Inflammatory macrophage treated with lipopolysaccharide for 1 hour (primary cell): ENCODE data around the gene SCUBE1.

Experiments
- DNase-seq, 2 donors: peaks; one replicate each; pipeline ENCODE4 v3.0.0-alpha.2; 2020 to 2022

SCUBE1 gene

DNA sequence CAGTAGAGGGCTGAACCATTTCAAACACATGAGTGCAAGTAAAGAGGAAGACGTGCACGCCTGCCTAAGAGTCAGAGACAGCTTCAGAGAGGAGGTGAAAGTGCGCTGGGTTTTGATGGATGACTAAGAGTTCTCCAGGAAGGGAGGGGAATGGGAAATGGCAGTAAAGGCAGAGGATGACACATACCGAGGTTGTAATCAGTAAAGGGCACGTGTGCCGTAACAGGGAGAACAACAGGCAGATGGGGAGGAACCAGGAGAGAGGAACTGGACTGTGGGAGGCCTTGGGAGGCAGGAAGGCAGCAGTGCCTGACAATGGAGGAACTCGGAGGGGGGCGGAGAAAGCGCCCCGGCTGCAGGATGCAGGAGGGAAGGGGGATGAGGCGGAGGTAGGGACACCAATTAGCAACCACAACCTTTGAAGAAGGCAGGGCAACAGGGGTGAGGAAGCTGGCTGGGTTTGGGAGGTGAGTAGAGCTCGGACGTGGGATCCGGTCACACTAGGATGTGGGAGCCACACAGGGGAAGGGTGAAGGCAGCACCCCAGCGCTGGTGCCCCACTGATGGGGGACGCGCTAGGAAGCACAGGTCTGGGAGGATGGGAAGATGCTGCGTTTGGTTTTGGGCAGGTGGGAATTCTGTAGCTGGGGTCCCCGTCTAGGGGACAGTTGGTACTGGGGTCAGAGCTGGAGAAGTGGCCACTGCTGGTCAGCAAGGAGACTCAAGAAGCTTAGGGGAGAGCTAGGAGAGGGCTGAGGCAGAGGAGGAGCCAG, 67.4 kb downstream of the SCUBE1 start:
- DNase-seq, result peak; percentile 65 to 82

DNA sequence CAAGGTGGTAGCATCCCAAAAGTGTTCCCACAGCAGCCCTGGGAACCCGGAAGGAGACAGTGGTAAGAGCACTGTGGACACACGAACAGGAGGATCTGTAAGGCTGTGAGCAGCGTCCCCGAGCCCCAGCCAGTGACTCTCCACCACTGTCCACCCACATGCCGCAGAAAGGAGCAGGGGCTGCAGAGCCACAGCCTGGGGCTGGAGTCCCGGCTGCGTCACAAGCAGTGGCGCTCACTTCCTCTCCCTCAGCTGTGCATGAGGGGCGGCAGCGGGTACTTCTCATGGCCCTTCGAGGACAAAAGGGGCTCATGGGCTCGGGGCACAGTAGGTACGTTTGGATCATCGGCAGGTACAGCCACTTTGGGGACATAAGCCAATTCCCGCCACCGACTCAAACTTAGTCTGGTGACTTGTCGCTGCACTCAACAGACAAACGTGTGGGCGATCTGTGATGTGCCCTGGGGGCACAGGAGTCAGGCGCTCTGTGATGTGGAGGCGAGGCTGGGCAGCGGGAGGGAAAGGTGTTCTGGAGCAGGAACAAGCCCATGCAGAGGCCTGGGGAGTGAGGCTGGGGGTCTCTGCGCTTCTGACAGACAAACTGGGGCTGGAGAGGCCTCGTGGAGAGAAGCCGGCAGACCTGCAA, 68.5 kb downstream of the SCUBE1 start:
- DNase-seq, result no peak

DNA sequence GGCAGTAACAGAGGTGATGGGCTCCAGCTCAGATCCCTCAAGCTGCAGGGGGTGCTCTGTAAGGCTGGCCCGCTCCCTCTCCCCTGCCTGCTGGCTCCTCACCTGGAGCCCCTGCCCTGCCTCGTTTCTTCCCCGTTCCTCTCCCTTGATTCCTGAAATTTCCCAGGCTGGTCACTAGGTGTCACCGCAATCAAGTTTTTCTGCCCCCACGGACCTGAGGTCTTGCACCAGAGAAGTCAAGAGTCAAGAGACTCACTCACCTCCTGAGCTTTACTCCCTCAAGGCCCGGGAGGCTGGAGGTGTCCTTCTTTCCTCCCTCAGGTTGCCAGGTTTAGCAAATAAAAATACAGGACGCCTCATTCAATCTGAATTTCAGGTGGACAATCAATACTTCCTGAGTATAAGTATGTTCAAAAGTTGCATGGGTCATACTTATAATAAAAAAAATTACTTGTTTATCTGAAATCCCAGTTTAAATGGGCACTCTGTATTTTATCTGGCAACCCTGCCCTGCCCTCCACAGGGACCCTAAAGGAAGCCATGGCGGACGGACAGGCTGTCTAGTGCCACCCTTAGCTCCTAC, 69.2 kb downstream of the SCUBE1 start:
- peak; percentile 47 to 70 for DNase-seq

DNA sequence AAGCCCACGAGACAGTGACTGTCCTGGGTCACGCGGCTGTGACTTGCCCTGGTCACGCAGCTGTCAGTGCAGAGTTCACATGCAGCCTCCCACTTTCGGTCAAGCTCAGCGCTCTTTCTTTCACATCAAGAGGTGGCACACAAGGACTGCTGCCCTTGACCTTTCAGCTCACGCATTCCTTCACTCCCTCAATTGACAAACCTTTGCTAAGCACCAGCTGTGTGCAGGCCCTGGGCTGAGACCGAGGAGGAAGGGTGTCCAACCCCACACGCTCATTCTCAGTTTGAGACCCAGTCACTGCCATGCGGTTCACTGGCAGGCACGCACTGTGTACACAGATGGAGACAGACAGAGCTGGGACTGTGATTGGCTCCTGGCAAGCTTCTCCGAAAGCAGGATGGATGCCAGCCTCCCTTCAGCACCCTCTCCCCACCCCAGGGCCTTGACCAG, 70.3 kb downstream of the SCUBE1 start:
- no peak for DNase-seq

DNA sequence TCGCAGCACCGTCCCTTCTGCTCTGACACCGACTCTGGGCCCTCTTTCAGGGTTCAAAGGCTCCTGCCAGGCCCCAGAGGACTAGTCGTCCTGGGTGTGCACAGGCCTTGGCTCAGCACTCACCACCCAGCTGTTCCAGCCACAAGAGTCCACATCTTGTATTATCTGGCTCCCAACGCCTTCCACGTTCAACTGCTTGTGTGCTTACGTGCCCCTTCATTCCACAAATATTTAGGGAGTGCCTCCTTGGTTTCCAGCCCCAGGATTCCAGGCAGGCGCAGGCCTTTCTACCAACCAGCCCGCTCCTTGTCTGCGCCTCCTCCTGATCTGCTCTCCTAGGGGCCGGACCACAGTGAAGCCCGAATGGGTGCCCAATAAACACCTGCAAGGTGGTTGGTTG, 70.9 kb downstream of the SCUBE1 start:
- no peak for DNase-seq

DNA sequence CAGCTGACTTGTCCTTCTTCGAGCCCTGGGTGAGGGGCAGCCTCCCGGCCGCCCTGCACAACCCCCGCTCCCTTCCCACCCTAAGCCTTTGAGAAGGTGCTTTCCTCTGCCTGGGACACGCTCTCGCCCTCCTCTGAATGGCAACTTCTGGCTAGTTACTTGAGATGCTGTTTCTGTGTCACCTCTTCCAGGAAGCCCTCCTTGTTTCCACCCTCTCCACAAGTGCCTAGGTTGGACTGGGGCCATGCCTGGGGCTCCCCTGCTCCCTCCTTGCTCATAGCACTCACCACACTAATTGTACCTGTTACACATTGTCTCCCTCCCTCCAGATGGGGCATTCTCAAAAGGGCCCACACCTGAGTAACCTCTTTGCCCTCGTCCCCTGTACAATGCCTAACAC, 72.2 kb downstream of the SCUBE1 start:
- no peak for DNase-seq

DNA sequence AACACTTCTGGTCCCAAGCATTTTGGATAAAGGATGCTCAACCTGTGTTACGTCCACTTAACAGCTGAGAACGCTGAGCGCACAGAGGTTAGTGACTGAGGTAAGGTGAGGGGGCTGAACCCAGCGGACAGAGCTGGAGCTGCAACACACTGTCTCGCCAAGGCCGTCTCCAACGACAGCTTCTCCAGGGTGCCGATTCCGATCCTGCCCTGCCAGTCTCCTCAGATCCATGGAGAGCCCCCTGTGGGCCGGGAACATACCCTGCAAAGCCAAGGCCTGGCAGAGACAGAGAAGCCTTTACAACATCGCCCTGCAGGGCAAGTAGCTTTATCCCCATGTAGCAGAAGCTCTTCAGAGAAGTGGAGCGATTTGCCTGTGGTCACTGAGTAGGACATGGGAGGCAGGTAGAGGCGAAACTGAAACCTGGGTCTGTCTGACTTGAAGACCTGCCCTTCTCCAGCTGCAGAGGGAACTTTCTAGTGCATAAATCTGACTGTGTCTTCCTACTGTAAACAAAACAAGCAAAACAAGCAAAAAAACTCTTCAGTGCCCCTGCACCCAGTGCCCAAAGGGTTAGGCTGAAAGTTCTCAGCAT, 72.8 kb downstream of the SCUBE1 start:
- no peak for DNase-seq

DNA sequence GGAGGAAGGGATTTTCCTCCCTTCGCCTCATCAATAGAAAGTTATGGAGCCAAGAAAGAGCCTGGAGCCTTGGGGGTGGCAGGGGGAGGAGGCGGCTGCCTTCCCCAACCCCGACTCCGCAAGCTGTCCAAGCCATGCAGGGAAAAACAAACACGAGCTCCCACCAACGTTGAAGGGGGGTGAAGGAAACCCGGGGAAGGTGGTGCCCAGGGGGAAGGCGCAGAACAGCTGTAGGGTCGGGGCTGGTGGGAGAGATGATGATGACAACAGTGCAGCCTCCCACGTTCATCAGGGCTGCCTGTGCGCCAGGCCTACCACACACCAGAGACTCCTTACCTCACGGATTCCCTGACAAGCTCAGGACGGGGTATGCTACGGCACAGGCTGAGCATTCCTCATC, 73.5 kb downstream of the SCUBE1 start:
- no peak for DNase-seq

DNA sequence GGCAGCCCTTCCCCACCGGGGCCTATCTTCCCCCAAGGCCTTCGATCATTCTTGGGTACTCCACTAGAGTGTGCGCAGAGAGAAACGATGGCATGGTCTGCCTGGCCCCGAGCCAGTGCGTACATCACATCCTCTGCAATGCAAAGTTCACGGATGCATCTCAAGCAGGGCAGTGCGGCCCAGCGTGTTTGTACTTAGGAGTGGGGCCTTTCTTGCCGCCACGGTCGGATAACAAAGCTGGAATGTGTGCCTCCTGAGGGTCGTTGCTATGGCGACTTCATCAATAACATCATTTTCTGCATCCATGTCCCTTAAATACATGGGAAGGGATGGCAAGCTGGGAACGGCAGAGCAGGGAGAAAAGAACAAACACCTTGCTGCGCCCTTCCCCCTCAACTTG, 73.9 kb downstream of the SCUBE1 start:
- DNase-seq, result no peak

DNA sequence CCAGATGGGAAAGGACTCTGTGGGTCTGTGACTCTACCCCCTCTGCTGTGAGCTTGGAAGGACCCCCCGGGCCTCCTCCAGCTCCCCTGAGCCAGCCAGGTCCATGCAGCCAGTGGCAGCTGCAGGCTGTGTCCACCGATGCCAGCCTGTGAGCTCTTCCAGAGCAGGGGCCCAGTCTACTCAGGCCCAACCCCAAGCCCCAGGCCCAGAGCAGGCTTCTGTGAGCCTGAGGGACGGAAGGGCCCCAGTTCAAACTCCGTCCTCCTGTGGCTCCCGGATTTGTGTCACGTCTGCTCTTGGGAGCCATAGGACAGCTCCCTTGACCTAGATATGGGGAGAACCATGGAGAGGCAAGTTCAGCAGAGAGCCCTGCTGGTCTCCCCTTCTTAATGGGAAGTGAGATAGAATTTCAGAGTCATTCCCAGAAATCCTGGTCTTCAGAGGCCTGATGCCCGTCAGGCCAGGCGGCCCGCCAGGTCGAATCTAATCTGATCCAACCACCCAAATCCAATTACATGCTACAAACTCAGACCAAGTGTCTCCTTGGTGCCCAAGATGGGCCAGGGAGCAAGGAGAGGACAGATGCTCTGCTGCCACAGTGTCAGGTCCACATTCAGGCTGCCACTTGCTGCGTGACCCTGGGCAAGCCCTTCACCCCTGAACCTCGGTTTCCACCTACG, 75.1 kb downstream of the SCUBE1 start:
- no peak for DNase-seq

DNA sequence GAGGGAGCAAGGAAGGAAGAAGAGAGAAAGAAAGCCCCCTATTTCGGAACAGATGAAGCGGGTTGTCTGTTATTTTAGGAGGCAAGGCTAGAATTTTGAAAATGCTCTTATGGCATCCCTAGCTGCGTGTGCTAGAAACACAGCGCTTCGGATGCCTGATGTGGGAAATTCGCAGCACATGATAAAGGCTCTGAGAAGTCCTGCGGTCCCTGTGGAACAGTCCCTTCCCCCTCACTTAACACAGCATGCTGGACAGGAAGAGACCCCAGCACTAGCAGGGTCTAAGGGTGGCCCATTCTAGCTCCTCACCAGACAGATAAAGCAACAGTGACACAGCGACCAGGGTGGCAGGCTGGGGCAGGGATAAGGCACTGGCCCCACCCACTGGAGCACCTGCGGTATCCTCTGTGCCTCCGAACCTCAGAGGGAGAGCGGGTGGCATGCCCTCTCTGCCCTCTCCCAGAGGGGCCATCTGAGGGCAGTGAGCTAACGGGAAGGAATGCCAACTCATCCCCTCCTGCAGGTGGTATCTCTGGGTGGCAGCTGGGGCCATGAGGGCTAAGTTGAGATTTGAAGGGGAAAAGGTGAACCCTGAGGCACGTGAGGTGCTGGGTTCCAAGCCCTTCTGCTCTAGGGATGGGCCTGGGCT, 75.7 kb downstream of the SCUBE1 start:
- DNase-seq, result no peak

DNA sequence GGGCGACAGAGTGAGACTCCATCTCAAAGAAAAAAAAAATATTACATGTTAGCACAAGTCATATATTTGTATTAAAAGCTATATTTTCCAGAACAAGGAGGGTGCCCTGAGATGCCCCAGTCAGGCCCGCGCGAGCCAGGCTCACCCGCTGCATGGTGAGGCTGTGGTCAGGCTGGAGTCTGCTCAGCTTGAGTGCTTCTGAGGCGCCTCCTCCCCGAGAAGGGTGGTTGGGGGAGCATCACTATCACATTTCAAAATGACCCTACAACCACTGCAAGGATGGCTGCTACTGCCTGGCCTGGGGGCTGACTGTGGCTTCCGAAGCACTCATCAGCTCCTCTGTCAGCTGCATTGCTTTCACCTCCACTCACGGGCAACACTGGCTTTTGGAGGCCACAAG, 77.1 kb downstream of the SCUBE1 start:
- no peak for DNase-seq

DNA sequence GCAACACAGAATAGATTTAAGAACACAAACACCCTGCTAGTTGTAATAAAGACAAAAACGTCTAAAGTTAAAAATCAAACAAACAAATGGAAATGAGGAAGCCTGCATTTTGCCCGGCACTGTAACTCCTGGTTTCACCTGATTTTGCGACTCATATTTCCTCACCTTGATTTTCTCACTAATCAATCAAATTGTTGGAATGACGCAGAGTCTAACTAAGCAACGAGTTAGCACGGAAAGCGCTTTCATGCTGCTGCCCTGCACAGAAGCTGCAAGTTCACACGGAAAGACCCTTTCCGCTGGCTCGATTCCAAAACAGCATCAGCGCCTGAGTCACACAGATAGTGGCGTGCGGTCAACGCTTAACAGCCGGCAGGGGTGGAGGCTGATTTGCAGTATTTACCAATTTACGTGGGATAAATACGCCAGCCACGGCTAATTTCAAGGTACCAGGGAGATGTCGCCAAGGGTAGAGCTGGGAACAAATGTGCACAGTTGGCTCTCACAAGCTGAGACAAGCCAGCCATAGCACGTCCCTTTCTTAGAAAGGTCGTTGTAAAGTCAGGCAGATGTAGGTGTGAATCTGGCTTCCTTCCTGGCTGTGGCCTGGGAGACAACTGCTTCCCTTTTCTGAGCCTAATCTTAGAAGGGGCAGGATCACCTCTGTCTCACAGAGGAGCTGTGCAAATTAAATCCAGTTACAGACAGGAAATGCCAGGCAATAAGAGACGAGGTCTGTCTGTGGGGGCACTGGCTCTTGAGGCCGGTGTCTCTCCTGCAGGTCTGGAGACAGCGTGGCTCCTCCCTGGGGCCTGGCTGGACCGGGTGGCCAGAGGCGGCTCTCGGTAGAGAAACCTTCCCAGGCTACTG, 79.3 kb downstream of the SCUBE1 start:
- peak; percentile 41 to 64 for DNase-seq

DNA sequence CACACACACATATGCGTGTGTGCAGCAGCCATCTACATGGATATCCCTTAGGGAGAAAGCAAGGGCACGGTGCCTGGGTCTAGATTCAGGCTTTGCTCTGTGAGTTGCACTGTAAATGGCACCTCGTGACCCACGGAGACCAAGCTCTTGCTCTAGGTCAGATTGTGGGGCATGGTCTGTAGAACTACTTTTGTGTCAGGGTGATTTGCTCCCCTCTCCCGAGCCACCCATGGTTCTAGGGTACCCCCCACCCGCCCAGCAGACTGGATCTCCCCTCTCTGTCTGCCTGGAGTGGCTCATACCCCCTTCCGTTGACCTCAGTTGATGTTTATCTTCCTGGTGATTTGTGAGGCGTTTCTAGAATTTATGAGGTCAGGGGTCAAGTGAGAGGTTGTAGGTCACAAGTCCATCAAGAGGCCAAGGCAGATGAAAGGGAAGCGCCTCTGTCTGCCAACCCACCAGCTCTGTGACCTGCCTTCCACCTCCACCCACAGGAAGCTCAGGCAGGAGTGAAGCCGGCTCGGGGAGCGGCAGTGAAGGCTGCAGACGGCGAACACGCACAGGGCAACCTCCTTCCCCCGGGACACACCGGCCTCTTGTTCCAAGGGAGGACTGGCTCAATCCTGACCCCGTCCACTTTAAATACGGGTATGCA, 80.1 kb downstream of the SCUBE1 start:
- peak in 1 of 2 donors; percentile 20 for DNase-seq

DNA sequence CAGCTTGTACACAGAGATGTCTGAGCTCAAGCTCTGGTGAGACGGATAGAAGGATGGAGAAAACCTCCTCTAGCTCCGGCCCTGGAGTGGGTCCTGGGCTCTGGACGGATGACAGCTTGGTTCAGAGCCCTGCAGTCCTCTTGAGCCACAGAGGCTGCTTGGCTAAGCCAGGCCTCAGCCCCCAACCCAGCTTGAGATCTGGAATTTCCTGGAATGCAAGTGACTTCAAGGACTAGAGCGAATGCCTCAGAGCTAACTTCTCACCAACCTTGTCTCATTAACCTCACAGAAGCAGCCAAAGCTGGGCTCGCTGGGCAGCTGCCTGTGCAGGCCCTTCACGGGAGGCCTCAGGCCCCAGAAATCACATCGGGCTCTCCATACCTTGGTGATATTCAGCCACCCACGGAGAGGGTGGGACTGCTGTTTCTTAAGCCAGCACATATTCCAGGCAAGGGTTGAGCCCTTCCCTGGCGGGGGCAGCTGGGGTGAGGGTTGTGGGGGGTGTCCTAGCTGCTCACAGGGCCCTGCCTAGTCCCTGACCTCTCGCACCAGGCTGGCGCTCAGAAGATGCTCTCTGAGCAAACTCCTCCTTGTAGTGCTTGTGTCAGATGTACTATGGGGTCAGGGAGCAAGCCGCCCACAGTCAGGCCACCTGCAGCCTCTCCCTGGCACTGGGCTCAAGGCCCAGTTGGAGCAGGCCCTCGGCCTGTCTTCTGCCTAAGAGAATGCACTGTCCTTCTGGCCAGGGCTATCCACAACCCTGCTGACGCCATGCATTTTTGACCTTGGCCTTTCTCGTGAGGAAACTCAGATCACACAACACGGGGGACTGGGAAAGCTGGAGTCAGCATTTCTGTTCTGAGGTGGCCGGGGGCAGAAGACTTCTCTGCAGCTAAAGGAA, 82.6 kb downstream of the SCUBE1 start:
- DNase-seq, result no peak

DNA sequence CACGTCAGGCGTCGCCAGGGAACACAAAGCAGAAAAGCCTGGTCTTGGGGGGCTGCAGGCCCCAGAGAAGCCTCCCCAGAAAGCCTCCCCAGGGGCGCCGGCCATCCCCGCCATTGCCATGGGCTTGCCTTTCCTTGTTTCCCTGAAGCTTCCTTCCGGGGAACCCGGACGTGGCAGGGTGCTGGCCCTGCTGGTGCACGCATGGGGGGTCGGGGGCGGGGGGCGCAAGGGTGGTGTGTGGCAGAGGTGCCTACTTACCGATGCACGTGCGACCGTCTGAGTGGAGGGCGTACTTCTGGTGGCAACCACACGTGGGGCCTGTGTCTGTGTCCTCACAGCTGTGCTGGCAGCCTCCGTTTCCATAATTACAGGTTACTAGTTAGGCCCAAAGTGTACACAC, 85.2 kb downstream of the SCUBE1 start:
- DNase-seq, result no peak

DNA sequence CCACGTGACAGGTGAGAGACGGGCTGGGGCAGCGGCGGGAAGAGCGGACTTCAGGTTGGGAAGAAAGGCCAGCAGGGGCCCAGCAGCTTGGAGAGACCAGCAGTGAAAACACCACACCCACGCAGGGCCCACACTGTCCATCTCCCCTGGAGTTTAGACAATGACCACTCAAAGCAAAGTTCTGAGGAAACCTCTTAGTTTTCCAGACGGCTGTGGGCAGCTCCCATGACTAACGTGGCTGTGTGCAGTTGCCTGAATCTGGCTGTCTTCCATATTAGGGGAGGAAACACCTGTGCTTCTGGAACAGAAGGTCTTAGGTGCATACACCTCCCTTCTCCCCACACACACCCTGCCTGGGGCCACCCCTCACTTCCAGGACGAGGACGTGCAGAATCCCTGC, 85.6 kb downstream of the SCUBE1 start:
- no peak for DNase-seq

DNA sequence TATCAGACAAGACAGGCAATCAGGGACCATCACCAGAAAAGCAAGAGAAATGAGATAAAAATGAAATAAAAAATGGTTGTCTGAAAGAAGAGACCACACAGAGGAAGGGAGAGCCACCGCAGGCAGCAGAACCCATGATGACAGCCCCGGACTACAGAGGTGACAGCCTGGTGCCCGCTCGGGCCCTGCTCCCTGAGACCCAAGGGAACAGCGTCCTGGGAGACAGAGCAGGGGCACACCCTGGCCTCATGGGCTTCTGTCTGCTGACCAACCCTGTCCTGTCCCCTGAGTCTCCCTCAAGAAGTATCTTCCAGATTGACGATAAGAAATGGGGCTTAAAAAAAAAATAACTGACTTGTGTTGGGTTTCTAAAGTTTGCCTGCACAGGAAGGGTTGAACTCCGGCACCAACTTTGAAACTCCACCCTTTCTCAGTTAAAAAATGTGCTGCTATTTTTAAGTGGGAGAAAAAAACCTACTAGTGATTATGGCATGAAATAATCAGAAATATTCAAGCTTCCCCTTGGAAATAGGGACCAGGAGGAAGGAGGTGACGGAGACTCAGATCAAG, 86.1 kb downstream of the SCUBE1 start:
- no peak for DNase-seq

DNA sequence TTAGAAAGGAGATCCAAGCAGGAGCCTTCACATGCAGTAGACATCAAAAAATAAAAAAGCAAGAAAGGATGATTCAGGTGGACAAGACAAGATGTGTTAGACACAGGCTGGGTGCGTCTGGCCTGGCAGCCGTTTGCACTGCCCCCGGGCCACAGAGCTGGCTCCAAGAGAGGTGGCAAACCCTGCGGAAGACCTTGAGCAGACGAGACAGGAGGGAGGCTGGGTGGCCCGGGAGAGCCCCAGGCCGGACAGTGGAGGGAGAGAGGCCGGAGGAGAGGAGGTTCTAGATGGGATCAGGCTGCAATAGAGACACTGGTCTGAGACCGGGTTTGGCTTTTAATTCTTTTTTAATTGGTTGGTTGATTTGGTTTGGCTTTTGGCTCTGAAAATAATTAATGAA, 86.6 kb downstream of the SCUBE1 start:
- no peak for DNase-seq

DNA sequence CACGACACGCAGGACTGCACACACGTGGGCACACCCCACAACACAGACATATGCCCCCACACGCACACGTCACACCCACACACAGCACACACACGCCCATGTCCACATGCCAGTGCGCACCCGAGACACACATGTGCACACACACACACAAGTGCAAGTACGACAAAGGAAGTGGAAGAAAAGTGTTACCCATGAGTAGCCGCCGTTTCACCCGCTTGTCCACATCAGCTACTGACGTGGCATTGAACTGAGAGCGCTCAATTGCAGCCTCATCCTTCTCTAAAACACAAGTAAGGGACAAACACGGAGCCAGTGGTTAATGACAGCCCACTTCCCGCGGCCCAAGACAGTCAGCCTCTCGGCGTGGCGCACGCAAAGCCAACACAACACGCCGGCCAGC, 87.9 kb downstream of the SCUBE1 start:
- no peak for DNase-seq
